Measurements from ENCODE around the gene PEX16.

DNA sequence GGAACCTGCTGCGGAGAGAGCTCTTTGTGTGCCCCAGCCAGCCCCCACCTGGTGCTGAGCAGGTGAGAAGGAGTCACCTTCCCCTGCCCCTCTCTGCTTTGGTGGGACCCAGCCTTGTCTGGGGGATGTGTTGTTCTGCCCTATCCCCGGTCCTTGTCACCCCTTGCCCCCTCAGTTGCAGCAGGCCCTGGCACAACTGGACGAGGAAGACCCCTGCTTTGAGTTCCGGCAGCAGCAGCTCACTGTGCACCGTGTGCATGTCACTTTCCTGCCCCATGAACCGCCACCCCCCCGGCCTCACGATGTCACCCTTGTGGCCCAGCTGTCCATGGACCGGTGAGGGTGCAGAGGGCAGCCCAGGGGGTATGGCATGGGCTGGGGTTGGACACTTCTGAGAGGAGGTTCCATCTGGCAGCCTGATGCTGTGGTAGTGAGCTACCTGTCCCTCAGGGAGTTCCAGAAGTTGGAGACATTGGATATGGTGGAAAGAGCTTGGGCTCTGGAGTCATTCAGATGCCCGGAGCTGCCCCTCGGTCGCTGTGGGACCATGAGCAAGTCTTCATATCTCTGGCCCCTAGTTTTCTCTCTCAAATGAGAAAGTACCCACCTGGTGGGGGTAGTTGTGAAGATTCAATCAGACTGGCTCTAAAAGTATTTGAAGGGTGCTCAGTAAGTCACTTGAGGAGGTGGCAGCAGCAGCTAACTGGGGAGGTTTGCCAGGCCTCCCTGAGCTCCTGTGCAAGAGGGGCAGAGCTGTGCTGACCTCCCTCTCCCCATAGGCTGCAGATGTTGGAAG is 9.1 kb upstream of the PEX16 start:
- TF ChIP-seq POLR2A (IDR thresholded peaks at IDR 0.05; ENCODE audit: borderline replicate concordance, extremely low read depth, insufficient read depth, insufficient read length) (no peak), CEBPB (IDR thresholded peaks at IDR 0.05; ENCODE audit: low read depth) (no peak), CTCF (IDR thresholded peaks at IDR 0.05 in 2 of 3, conservative IDR thresholded peaks at IDR 0.05 in 1 of 3; ENCODE audit: borderline replicate concordance in 1 of 3, insufficient read depth in 1 of 3, low read depth in 2 of 3, low read length in 2 of 3) (no peak)
- TF ChIP-seq, protein P1, sequence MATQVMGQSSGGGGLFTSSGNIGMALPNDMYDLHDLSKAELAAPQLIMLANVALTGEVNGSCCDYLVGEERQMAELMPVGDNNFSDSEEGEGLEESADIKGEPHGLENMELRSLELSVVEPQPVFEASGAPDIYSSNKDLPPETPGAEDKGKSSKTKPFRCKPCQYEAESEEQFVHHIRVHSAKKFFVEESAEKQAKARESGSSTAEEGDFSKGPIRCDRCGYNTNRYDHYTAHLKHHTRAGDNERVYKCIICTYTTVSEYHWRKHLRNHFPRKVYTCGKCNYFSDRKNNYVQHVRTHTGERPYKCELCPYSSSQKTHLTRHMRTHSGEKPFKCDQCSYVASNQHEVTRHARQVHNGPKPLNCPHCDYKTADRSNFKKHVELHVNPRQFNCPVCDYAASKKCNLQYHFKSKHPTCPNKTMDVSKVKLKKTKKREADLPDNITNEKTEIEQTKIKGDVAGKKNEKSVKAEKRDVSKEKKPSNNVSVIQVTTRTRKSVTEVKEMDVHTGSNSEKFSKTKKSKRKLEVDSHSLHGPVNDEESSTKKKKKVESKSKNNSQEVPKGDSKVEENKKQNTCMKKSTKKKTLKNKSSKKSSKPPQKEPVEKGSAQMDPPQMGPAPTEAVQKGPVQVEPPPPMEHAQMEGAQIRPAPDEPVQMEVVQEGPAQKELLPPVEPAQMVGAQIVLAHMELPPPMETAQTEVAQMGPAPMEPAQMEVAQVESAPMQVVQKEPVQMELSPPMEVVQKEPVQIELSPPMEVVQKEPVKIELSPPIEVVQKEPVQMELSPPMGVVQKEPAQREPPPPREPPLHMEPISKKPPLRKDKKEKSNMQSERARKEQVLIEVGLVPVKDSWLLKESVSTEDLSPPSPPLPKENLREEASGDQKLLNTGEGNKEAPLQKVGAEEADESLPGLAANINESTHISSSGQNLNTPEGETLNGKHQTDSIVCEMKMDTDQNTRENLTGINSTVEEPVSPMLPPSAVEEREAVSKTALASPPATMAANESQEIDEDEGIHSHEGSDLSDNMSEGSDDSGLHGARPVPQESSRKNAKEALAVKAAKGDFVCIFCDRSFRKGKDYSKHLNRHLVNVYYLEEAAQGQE (IDR thresholded peaks at IDR 0.05; ENCODE audit: low read depth): no peak
